Lower leg skin (tissue), 4 donors: ENCODE measurements around the gene OTOGL. TPM values are rescaled to one million over a fixed set of nuclear protein-coding genes. Genes with fewer than 3 reads are reported as not detected.
"Not testable (repeated sequence)": the region's sequence is repeated elsewhere in the genome, so short reads cannot be mapped to it uniquely, and the experiment has no call there.

Experiments used
- DNase-seq, 2 donors: peaks; one replicate each; pipeline ENCODE4 v3.0.0-alpha.2; 2019; ENCODE audit warnings: low spot score in 2 of 2
- H3K4me3 ChIP-seq: fragments of 200-600 bp; sonication (generic); 2 replicates; pipeline ENCODE4 v1.5.1; 2017; ENCODE audit warnings: mild to moderate bottlenecking, low read depth; ENCODE audit not compliant: poor library complexity, severe bottlenecking
- POLR2A ChIP-seq, 2 donors: fragments of 450-650 bp; IDR thresholded peaks; one replicate each; pipeline ENCODE4 v1.6.1; 2016 to 2017; ENCODE audit warnings: antibody characterized with exemption in 2 of 2, mild to moderate bottlenecking in 1 of 2, moderate library complexity in 1 of 2
- WGBS, 2 donors: methylation state at CpG; one replicate each; pipeline ENCODE4 v1.1.5; 2018; 5-methylcytosine and 5-hydroxymethylcytosine counted together
- intact Hi-C: fragments of 100-400 bp; cut with DNase I; formaldehyde crosslinking; loops from one replicate; pipeline ENCODE4 v1.15.0; 2023; ENCODE audit warnings: low total_unique reads
- total RNA-seq, 4 donors: library from RNA; depleted of rRNA; stranded (reverse); fragments of >200 nt; gene quantifications; one replicate each; pipeline ENCODE4 v1.1.0, GENCODE V29; 2016
- TF ChIP-seq, protein P1 (sequence below), 3 donors: fragments of 450-650 bp; IDR thresholded peaks; one replicate each; pipeline ENCODE4 v1.5.1; 2016; ENCODE audit warnings: antibody characterized with exemption in 3 of 3, mild to moderate bottlenecking in 3 of 3, moderate library complexity in 2 of 3

OTOGL gene
- total RNA-seq, 4 donors from 2014 or later: 0.06 to 0.56 (median 0.12) TPM

DNA sequence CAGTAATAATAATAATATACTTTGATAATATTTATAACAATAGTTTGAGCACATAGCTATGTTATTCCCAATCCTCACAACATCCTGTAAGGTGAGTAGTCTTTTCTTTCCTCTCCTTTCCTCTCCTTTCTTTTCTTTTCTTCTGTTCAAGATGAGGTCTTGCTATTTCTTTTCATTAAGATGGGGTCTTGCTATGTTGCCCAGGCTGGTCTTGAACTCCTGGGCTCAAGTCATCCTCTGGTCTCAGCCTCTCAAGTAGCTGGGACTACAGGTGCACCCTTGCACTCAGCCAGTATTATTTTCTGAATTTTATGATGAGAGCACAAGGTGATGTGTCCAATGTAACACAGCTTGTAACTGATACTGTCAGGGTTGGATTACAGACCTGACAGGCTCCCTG, 134.6 kb downstream of the OTOGL start:
- no peak for TF ChIP-seq POLR2A (IDR thresholded peaks at IDR 0.05)
- TF ChIP-seq, protein P1, sequence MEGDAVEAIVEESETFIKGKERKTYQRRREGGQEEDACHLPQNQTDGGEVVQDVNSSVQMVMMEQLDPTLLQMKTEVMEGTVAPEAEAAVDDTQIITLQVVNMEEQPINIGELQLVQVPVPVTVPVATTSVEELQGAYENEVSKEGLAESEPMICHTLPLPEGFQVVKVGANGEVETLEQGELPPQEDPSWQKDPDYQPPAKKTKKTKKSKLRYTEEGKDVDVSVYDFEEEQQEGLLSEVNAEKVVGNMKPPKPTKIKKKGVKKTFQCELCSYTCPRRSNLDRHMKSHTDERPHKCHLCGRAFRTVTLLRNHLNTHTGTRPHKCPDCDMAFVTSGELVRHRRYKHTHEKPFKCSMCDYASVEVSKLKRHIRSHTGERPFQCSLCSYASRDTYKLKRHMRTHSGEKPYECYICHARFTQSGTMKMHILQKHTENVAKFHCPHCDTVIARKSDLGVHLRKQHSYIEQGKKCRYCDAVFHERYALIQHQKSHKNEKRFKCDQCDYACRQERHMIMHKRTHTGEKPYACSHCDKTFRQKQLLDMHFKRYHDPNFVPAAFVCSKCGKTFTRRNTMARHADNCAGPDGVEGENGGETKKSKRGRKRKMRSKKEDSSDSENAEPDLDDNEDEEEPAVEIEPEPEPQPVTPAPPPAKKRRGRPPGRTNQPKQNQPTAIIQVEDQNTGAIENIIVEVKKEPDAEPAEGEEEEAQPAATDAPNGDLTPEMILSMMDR (IDR thresholded peaks at IDR 0.05): no peak
- intact Hi-C loops: no loop called here
- H3K4me3 ChIP-seq: no peak overlapping the region
- no peak for DNase-seq

DNA sequence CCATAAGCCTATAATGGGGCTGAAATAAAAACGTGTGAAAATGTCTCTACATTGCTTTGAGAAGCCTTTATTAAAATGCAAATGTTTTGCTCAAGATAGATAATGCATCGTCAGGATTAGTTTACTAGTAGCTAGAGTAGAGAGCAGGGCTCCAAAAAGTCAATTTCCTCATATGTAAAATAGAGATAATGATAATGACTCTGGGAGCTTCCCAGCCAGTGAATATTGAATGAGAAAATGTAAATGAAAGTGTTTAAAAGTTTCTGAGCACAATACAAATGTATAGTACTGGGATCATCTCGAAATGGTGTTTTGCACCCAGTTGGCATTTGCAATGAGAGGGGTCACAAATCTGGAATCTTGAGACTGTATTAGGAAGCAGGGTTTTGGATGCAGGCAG, 135.3 kb downstream of the OTOGL start:
- no peak for DNase-seq
- 67 to 68% methylated on average over 3 of the region's 3 CpGs for WGBS, 2 donors
- no peak for TF ChIP-seq POLR2A (IDR thresholded peaks at IDR 0.05)
- TF ChIP-seq, protein P1 (IDR thresholded peaks at IDR 0.05): no peak
- intact Hi-C loops: no loop called here
- H3K4me3 ChIP-seq: no peak overlapping the region

DNA sequence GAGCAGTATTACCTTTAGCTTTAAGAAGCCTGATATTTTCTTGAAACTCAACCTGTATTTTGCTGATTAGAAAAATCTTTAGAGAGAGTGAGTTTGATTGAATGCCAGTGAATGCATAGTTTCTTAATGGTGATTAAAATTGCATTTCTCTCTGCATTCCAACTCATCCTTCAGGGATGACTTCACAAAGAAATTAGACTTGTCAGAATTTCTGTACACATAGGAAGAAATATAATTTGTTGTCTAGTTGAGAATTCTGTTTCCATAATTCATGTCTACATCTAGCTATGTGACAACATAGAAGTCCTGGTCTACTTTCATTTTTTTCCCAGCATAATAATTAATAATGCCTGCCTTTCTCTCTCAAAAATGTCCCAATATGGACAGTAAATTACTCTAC, 136.6 kb downstream of the OTOGL start:
- H3K4me3 ChIP-seq: no peak overlapping the region
- TF ChIP-seq, protein P1 (IDR thresholded peaks at IDR 0.05): no peak
- no peak for TF ChIP-seq POLR2A (IDR thresholded peaks at IDR 0.05)
- intact Hi-C loops: no loop called here
- DNase-seq: no peak

DNA sequence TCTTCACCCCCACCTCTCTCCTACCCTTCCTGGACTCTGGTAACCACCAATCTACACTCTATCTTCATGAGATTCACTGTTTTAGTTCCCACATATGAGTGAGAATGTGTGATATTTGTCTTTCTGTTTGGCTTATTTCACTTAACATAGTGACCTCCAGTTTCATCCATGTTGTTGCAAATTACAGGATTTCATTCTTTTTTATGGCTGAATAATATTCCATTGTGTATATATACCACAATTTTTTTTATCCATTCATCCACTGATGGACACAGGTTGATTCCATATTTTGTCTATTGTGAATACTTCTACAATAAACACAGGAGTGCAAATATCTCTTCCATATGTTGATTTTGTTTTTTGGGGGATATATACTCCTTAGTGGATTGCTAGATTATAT, 140.5 kb downstream of the OTOGL start:
- H3K4me3 ChIP-seq: no peak overlapping the region
- DNase-seq: no peak
- intact Hi-C loops: no loop called here
- TF ChIP-seq, protein P1 (IDR thresholded peaks at IDR 0.05): no peak
- TF ChIP-seq POLR2A (IDR thresholded peaks at IDR 0.05): no peak

DNA sequence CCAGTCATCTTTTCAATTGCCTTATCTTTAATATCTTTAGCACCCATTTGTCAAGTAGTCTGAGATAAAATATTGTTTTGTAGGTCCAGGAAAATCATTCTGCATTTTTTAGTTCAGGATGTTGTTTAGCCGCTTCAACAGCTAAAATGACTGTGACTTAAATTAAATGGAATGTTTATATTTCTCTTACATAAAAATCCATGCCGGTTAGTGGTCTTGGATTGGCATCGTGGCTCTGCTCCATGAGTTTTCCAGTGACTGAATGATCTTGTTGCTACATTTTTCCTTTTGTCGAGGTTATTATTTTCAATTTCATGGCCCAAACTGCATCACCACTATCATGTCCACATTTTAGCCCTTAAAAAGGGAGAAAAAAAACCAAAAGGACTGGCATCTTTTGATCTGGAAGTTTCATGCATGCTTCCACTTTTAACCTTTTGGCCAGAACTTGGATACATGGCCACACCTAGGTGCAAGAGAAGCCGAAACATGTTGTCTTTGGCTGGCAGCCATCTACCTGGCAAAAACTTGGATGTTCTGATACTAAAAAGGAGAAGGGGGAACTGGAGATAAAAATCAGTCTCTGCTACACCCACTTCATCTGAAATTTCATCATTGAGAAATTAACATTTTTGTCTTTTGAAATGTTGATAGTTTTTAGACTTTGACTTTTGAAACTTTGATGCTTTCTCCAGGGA, 142.4 kb downstream of the OTOGL start:
- DNase-seq: no peak
- intact Hi-C loops: no loop called here
- no peak overlapping the region for H3K4me3 ChIP-seq
- TF ChIP-seq, protein P1 (IDR thresholded peaks at IDR 0.05): no peak
- no peak for TF ChIP-seq POLR2A (IDR thresholded peaks at IDR 0.05)
- WGBS, 2 donors: 47% methylated on average over 5 of the region's 5 CpGs

DNA sequence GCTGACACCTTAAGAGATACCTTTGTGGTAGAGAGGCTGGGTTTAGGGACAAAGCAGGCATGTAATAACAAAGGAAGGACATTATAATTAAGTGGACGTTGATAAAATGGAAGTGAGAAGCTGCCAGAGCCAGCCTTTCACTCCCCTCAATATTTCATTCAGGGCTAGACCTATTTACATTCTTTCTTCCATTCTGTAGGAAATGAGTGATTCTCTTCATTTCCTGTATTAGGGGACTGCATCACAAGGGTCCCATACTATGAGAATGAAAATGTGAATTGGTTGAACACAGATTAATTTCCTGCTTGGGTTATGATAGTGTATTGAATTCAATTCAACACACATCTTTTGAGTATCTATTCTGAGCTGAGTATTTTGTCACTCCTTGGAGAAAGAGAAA, 143.0 kb downstream of the OTOGL start:
- WGBS, 2 donors: 18 to 22% methylated on average over 1 of the region's 1 CpG
- H3K4me3 ChIP-seq: no peak overlapping the region
- DNase-seq: no peak
- no peak for TF ChIP-seq POLR2A (IDR thresholded peaks at IDR 0.05)
- TF ChIP-seq, protein P1 (IDR thresholded peaks at IDR 0.05): no peak
- intact Hi-C loops: no loop called here

DNA sequence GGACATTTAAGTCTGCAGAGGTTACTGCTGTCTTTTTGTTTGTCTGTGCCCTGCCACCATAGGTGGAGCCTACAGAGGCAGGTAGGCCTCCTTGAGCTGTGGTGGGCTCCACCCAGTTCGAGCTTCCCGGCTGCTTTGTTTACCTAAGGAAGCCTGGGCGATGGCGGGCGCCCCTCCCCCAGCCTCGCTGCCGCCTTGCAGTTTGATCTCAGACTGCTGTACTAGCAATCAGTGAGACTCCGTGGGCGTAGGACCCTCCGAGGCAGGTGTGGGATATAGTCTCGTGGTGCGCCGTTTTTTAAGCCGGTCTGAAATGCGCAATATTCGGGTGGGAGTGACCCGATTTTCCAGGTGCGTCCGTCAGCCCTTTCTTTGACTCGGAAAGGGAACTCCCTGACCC, 150.2 kb downstream of the OTOGL start:
- H3K4me3 ChIP-seq, intact Hi-C loops, DNase-seq: not testable (repeated sequence)
- WGBS, 2 donors: 85 to 93% methylated on average over 17 to 20 of the region's 20 CpGs
